OCI-LY1 (cell line): Measurements from ENCODE around the gene VMP1.

ENCODE experiments used
- H2AFZ ChIP-seq: fragments of 200-600 bp; sonication (generic), shearing (Covaris generic); 2 replicates; pipeline ENCODE4 v1.6.0; 2014; ENCODE audit warnings: antibody characterized with exemption, mild to moderate bottlenecking, low read length
- H3F3A ChIP-seq: fragments of 200-600 bp; sonication (generic), shearing (Covaris generic); 2 replicates; pipeline ENCODE4 v1.6.0; 2014; ENCODE audit warnings: mild to moderate bottlenecking, antibody characterized with exemption, low read length, moderate library complexity; ENCODE audit not compliant: insufficient read depth
- H3K27ac ChIP-seq: fragments of 200-600 bp; sonication (generic); 2 replicates; pipeline ENCODE4 v1.5.1; 2014; ENCODE audit warnings: low read length, mixed run types, mild to moderate bottlenecking, low read depth; ENCODE audit not compliant: poor library complexity, severe bottlenecking
- H3K27me3 ChIP-seq: fragments of 200-600 bp; sonication (generic); 2 replicates; pipeline ENCODE4 v1.6.0; 2014; ENCODE audit warnings: antibody characterized with exemption, mild to moderate bottlenecking, low read length, moderate library complexity; ENCODE audit not compliant: insufficient read depth
- H3K36me3 ChIP-seq: fragments of 200-600 bp; sonication (generic); 2 replicates; pipeline ENCODE4 v1.6.1; 2014; ENCODE audit warnings: mild to moderate bottlenecking, antibody characterized with exemption, low read length, moderate library complexity, mixed read lengths; ENCODE audit not compliant: insufficient read depth
- H3K4me1 ChIP-seq: fragments of 200-600 bp; sonication (generic); 2 replicates; pipeline ENCODE4 v1.5.1; 2014; ENCODE audit warnings: mild to moderate bottlenecking, low read length, moderate library complexity; ENCODE audit not compliant: insufficient read depth, severe bottlenecking
- H3K4me2 ChIP-seq: fragments of 200-600 bp; sonication (generic), shearing (Covaris generic); 2 replicates; pipeline ENCODE4 v1.6.1; 2014; ENCODE audit warnings: low read length
- H3K4me3 ChIP-seq: fragments of 200-600 bp; sonication (generic); 2 replicates; pipeline ENCODE4 v1.5.1; 2014; ENCODE audit warnings: low read length, low read depth, mild to moderate bottlenecking, mixed read lengths; ENCODE audit not compliant: poor library complexity, severe bottlenecking
- H3K79me2 ChIP-seq: fragments of 200-600 bp; shearing (Covaris generic); 2 replicates; pipeline ENCODE4 v1.6.1; 2016; ENCODE audit warnings: mixed run types, low read length, mixed read lengths; ENCODE audit not compliant: insufficient read depth
- H3K9ac ChIP-seq: fragments of 200-600 bp; sonication (generic), shearing (Covaris generic); 2 replicates; pipeline ENCODE4 v1.6.1; 2014; ENCODE audit warnings: mild to moderate bottlenecking, low read length, mixed read lengths
- H3K9me2 ChIP-seq: fragments of 200-600 bp; sonication (generic), shearing (Covaris generic); 2 replicates; pipeline ENCODE4 v1.6.1; 2014; ENCODE audit warnings: low read depth, mild to moderate bottlenecking, low read length, mixed read lengths
- H3K9me3 ChIP-seq: fragments of 200-600 bp; shearing (Covaris generic); 2 replicates; pipeline ENCODE4 v1.6.1; 2014; ENCODE audit warnings: low read length, mixed read lengths
- H4K20me1 ChIP-seq: fragments of 200-600 bp; sonication (generic), shearing (Covaris generic); 2 replicates; pipeline ENCODE4 v1.6.0; 2016; ENCODE audit warnings: mild to moderate bottlenecking, low read length; ENCODE audit not compliant: insufficient read depth
- CTCF ChIP-seq: fragments of 200-600 bp; sonication (generic), shearing (Covaris generic); IDR thresholded peaks from 2 replicates; pipeline ENCODE4 v1.5.1; 2017; ENCODE audit warnings: mild to moderate bottlenecking, antibody characterized with exemption, low read length, moderate library complexity, mixed read lengths
- EZH2 ChIP-seq: fragments of 200-600 bp; sonication (generic), shearing (Covaris generic); IDR thresholded peaks from 2 replicates; pipeline ENCODE4 v1.8.0; 2017; ENCODE audit warnings: borderline replicate concordance, mixed run types, mild to moderate bottlenecking, antibody characterized with exemption, low read length, moderate library complexity, mixed read lengths

Gene VMP1

GRCh38 chr17:59775786-59776350 lies 68.4 kb downstream of the VMP1 start:
- H3K4me1 ChIP-seq: no peaks in the 10 kb centered on the region
- TF ChIP-seq EZH2 (no peak), CTCF (no peak)
- H3K36me3 ChIP-seq: peaks cover 48% of the 10 kb centered on the region

DNA sequence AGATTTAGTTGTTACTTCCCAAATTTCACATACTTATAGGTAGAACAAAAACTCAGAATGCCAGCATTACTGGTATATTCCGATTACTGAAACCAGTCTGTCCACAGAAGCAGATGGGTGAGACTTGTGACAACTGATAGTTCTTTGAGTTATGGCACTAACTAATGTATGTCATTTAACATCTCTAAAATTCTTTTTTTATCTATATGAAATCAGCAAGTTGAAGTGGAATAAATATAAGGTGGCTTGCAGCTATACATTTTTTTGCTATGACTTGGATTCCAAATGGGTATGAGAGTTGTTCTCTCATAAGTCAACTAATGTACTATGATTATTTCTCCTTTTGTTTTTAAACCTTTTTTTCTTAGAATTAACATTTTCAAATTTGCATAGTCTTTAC lies 69.1 kb downstream of the VMP1 start:
- Histone ChIP-seq H3K4me1 (no peaks in the 10 kb centered on the region), H3K9me3 (peaks cover 3% of the 10 kb centered on the region; the same call in 1 of the 2 replicates), H3K27me3 (no peaks in the 10 kb centered on the region), H3K79me2 (no peaks in the 10 kb centered on the region), H3K4me2 (no peak overlapping the region), H3K36me3 (peaks cover 48% of the 10 kb centered on the region), H3F3A (no peaks in the 10 kb centered on the region), H3K9me2 (no peaks in the 10 kb centered on the region), H2AFZ (no peak overlapping the region), H4K20me1 (no peaks in the 10 kb centered on the region), H3K9ac (no peak overlapping the region), H3K27ac (no peak overlapping the region), H3K4me3 (no peak overlapping the region)
- TF ChIP-seq CTCF: no peak
- TF ChIP-seq EZH2: no peak

More at GRCh38 chr17:59775786-59776350, 68.4 kb downstream of the VMP1 start:
- H4K20me1 ChIP-seq: no peaks in the 10 kb centered on the region
- no peak overlapping the region for H3K4me3 ChIP-seq
- no peak overlapping the region for H3K9ac ChIP-seq
- no peaks in the 10 kb centered on the region for H3K9me2 ChIP-seq
- H3K79me2 ChIP-seq: no peaks in the 10 kb centered on the region
- H3K27ac ChIP-seq: no peak overlapping the region
- peaks cover 3% of the 10 kb centered on the region; the same call in 1 of the 2 replicates for H3K9me3 ChIP-seq
- no peak overlapping the region for H3K4me2 ChIP-seq
- no peaks in the 10 kb centered on the region for H3F3A ChIP-seq
- no peaks in the 10 kb centered on the region for H3K27me3 ChIP-seq
- H2AFZ ChIP-seq: no peak overlapping the region

- no peaks in the 10 kb centered on the region for H4K20me1 ChIP-seq
Observed at GRCh38 chr17:59777033-59777432, 69.6 kb downstream of the VMP1 start.

More at GRCh38 chr17:59777033-59777432, 69.6 kb downstream of the VMP1 start:
- H3K27me3 ChIP-seq: no peaks in the 10 kb centered on the region
- peaks cover 48% of the 10 kb centered on the region for H3K36me3 ChIP-seq
- no peaks in the 10 kb centered on the region for H3F3A ChIP-seq
- no peaks in the 10 kb centered on the region for H3K79me2 ChIP-seq
- no peak overlapping the region for H3K4me3 ChIP-seq
- no peak for TF ChIP-seq EZH2
- TF ChIP-seq CTCF: no peak
- peaks cover 3% of the 10 kb centered on the region; the same call in 1 of the 2 replicates for H3K9me3 ChIP-seq
- no peaks in the 10 kb centered on the region for H3K9me2 ChIP-seq
- H3K4me2 ChIP-seq: no peak overlapping the region
- no peak overlapping the region for H3K9ac ChIP-seq
- no peak overlapping the region for H2AFZ ChIP-seq
- H3K4me1 ChIP-seq: no peaks in the 10 kb centered on the region
- H3K27ac ChIP-seq: no peak overlapping the region
